Activated naive CD8-positive, alpha-beta T cell treated with anti-CD3 and anti-CD28 coated beads, Interleukin-2, amount 50 U/mL, for 24 hours (primary cell): ENCODE measurements around the gene PLA2G4F.

Experiments used
- ATAC-seq: fragments of 150-1000 bp; cut with Tn5 transposase; one replicate; pipeline ENCODE4 v1.10.0; 2021
- DNase-seq: peaks from one replicate; pipeline ENCODE4 v3.0.0; 2021
- H3K27ac Mint-ChIP-seq: one replicate; pipeline ENCODE4 v1.8.0; 2021; ENCODE audit warnings: mild to moderate bottlenecking, mixed read lengths
- H3K27me3 Mint-ChIP-seq: one replicate; pipeline ENCODE4 v1.8.0; 2021; ENCODE audit warnings: mixed read lengths
- H3K36me3 Mint-ChIP-seq: one replicate; pipeline ENCODE4 v1.8.0; 2021; ENCODE audit warnings: low read depth, mixed read lengths
- H3K4me1 Mint-ChIP-seq: one replicate; pipeline ENCODE4 v1.8.0; 2021; ENCODE audit warnings: mixed read lengths
- H3K4me3 Mint-ChIP-seq: one replicate; pipeline ENCODE4 v1.8.0; 2021; ENCODE audit warnings: mild to moderate bottlenecking, moderate library complexity, mixed read lengths
- H3K9me3 Mint-ChIP-seq: one replicate; pipeline ENCODE4 v1.8.0; 2021; ENCODE audit warnings: mixed read lengths

PLA2G4F gene

DNA sequence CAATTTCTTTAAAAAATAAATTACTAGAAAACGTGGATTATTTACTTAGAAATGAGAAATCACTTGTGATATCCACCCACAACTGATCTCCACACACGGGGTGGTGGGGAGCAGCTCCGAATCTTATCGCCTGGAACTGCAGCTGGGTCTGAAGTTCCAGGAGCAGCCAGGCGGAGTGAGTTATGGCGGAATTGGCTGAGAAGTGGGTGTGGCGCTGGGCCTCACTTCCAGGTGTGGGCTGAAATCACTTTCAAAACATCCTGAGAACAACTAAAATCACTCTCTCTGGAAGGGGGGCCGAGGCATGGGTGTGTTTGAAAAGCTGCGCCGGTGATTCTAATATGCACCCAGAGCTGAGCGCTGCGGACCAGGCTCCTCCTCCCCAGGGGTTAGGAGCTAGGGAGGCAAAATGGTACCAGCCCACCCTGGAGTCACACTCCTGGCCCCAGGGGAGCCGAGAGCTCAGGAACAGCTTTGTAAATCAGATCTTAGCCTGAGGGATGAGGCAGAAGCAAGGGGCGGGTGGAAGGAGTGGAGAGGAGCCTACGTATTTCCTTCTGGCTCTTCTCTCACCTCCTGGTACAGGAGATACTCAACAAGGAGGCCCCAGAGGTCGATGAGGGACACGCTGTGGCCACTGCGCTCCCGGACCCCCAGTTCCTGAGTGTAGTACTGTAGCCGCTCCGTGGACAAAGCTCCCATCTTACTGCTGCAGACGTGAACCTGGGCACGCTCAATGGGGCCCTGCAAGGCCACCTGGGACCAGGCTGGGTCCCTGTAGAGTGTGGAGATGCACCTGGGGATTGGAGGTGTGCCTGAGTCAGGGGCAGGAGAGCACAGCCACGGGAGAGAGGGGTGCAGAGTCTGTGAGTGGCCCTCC is 9.6 kb downstream of the PLA2G4F start:
- H3K9me3 Mint-ChIP-seq: no peaks in the 10 kb centered on the region
- H3K4me1 Mint-ChIP-seq: no peaks in the 10 kb centered on the region
- H3K36me3 Mint-ChIP-seq: no peaks in the 10 kb centered on the region
- H3K4me3 Mint-ChIP-seq: no peak overlapping the region
- DNase-seq (no peak), ATAC-seq (no peak)
- no peak overlapping the region for H3K27ac Mint-ChIP-seq
- H3K27me3 Mint-ChIP-seq: no peaks in the 10 kb centered on the region

DNA sequence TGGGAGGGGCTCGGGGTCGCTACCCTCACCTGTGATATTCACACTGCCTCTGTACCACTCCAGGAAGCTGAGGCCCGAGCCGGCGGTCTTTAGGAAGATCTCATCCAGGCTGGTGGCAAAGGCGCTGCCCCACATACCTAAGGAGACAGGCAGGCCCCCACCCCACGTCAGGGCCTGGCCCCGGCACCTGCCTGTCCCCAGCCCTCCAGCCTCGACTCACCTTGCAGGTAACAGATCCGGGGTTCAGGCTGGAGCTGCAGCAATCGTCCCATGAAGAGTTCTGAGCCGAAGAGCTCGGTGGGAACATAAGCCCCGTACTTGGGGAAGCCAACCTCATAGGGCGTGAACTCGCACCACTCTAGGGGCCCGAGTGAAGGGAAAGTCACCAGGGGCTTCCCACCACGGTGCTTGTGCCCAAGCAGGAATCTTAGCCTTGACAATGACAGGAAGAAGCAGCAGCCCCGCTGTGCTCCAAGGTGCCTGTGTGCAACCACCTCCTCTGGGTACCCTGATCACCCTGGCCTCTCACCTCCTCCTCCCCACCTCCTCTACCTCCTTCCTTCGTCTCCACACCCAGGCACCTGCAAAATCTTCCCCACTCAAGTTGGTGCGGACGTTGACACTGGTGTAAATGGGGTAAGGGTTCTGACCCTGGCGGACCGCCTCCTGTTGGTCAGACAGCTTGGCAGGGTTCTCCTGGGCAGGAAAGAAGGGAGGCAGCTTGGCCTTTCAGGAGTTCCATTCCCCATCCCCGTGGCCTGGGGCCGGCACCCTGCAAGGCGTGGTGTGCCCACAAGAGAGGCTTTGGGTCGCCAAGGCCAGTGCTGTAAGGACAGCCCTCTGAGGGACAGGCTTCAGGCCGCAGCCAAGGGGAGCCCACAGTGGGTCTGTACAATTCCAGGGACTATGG is 10.6 kb downstream of the PLA2G4F start:
- Mint-ChIP-seq H3K36me3 (no peaks in the 10 kb centered on the region), H3K9me3 (no peaks in the 10 kb centered on the region), H3K4me1 (no peaks in the 10 kb centered on the region), H3K27me3 (no peaks in the 10 kb centered on the region), H3K4me3 (no peak overlapping the region), H3K27ac (no peak overlapping the region)
- no peak for ATAC-seq
- no peak for DNase-seq

DNA sequence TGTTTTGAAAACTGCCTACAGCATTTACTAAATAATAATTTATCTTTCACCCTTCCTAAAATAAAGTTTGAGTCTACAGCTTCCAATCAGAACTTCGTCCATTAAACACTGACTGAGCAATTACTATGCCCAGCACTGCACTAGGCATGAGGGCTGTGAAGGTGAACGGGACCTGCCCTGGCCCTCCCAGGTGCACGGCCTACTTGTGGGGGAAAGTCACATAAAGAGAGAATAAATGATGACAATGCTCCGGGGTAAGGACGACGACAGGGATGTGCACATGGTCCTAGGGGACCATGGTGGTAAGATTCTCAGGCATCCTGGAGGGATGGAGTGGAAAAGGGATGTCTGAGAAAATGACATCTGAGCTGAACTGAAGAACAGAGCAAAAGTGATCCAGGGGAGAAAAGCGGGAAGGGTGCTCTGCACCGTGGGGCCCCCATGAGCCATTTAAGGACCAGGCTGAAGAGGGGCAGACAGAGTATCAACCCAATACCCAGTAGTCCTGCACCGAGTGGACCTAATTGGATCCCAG is 11.5 kb downstream of the PLA2G4F start:
- no peak overlapping the region for H3K27ac Mint-ChIP-seq
- H3K4me1 Mint-ChIP-seq: no peaks in the 10 kb centered on the region
- no peaks in the 10 kb centered on the region for H3K36me3 Mint-ChIP-seq
- H3K27me3 Mint-ChIP-seq: no peaks in the 10 kb centered on the region
- H3K9me3 Mint-ChIP-seq: no peaks in the 10 kb centered on the region
- DNase-seq (no peak), ATAC-seq (no peak)
- H3K4me3 Mint-ChIP-seq: no peak overlapping the region

DNA sequence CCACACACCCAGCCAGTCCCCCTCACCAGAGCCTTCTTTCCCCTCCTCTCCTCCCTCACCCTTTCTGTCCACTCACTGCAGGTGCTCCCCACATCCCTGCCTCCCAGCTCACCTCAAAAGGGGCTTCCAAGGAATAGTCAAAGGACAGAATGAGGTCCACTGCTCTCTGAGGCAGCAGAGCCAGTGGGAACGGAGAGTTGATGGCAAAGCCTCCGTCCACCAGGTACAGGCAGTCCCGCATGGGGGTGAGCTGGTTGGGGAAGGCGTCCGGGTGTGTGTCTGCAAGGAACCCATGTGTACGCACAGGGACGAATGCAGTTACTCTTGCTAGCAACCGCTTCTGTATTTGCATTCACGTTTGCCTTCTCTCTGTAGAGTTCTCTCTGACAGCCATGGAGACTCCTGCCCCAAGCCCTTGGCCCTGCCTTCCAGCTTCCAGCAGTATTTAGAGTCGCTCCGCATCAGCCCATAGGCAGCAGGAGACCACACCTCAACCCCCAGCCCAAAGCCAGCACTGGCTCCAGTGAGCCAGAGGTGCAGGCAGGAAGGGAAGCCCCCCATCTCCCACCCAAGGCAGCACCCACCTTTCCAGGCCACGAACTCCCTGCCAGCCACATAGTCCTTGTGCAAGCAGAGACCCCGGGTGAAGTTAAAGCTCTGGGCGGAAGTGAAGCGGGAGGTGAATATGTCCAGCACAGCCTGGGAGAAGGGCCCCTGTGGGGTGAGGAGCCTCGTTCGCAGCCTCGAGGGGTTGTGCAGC is 12.4 kb downstream of the PLA2G4F start:
- H3K4me3 Mint-ChIP-seq: no peak overlapping the region
- no peak overlapping the region for H3K27ac Mint-ChIP-seq
- no peaks in the 10 kb centered on the region for H3K9me3 Mint-ChIP-seq
- H3K4me1 Mint-ChIP-seq: no peaks in the 10 kb centered on the region
- no peaks in the 10 kb centered on the region for H3K36me3 Mint-ChIP-seq
- no peaks in the 10 kb centered on the region for H3K27me3 Mint-ChIP-seq
- no peak for DNase-seq
- ATAC-seq: peak; percentile 17

DNA sequence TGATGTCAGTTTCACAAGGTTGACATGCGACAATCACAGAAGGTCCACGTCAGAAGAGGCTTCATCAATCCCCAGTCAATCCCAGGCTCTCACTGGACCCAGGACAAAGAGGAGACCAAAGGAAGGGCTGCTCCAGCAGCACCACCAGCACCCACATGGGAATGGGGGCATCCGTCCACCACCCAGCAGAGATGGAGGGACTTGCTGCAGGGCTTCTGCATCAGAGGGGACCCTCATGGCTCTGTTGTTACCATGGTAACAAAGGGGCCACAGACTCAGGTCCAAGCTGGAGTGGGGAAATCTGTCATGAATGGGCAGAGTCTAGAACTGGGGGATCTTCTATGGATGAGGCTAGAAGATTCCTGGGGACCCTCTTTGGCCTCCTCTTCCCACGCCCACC is 13.1 kb downstream of the PLA2G4F start:
- no peak for ATAC-seq
- H3K4me3 Mint-ChIP-seq: no peak overlapping the region

DNA sequence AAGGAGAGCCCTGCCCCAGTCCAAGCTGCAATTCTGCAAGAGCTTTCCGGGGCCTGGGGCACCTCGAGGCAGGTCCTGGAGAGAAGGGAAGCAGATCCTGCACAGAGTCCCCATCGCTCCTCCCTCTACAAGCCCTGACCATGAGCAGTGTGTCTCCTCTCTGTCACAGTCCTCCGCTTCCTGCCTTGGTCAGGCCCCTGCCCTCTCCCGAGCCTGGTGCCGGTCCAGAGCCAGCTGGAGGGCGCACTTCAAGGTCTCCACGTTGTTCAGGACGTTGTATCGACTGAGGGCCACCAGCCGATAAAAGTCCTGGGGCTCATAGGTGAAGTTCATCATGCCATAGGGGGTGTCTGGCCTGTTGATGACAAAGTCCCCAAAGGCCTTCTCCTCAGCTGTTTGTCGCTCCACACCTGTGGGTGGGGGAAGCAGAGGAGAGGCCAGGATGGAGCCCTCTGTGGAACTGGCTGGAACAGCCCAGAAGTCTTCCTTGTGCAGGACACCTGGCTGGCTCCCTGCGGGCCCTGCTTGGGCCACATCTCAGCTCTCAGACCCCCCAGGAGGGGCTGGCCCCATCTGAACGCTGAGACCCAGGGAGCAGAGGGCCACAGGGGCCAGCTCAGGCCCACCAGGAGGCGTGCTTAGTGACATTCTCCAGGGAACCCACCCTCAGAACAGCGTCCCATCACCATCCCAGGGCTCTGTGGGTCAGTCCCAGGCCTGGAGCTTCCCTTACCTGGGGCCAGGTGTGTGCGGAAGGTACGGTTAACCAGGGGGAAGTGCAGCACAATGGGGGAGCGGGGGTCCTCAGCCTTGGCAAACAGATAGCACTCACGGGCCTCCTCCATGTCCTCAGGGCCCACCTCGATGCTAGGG is 14.4 kb downstream of the PLA2G4F start:
- Mint-ChIP-seq H3K4me3 (no peak overlapping the region), H3K9me3 (no peaks in the 10 kb centered on the region), H3K36me3 (no peaks in the 10 kb centered on the region), H3K27me3 (peaks cover 2% of the 10 kb centered on the region), H3K4me1 (no peaks in the 10 kb centered on the region), H3K27ac (no peak overlapping the region)
- DNase-seq (no peak), ATAC-seq (no peak)

More for the DNA sequence above, 13.1 kb downstream of the PLA2G4F start:
- no peaks in the 10 kb centered on the region for H3K27me3 Mint-ChIP-seq
- no peak overlapping the region for H3K27ac Mint-ChIP-seq
- H3K36me3 Mint-ChIP-seq: no peaks in the 10 kb centered on the region
- no peaks in the 10 kb centered on the region for H3K4me1 Mint-ChIP-seq
- no peaks in the 10 kb centered on the region for H3K9me3 Mint-ChIP-seq
- DNase-seq: no peak

DNA sequence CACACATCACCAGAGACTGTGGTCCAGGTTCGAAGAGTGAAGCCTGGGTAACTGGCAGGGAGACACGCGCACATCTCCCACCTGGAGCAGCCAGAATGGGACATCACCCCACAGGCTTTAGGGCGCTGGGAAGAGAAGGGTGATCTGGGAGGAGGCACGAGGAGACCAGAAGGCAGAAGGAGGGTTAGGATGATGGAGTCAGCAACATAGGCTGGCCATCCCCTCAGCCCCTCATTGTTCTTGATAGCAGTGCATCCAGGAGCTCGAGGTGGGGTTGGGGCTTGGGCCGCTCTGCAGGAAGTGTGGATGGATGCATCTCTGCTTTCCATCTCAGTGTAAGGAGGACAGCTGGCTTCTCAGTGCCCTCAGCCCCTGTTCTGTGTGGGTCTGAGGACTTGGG is 15.2 kb downstream of the PLA2G4F start:
- Mint-ChIP-seq H3K4me1 (no peaks in the 10 kb centered on the region), H3K27ac (no peak overlapping the region), H3K4me3 (no peak overlapping the region)

DNA sequence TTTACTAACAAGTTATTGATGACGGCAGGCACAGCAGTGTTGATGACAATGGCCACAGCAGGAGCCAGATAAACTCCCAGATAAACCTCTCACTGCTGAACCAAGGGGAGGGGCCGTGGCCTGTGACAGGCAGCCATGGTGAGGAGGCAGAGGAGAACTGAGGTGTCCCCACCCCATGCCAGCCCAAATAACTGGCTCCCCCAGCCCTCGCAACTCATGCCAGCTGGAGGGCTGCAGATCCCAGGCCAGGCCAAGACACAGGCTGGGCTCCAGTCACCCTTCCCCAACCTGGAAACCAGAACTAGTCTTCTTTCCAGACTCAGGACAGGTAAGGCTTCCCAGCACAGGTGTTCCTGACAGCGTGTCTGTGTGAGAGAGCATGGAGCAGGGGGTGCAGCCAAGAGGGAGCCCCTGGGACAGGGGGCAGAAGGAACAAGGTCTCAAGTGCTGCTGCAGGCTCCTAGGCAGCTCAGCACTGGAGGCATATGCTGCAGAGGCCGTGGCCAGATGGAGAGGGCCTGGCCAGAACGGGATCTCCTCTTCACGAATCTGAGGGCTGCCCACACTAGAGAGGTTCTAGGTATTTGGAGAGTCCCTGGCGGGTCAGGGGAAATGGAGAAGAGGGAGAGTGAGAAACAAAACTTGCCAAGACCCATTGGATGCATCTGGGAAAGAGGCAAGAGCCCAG is 15.9 kb downstream of the PLA2G4F start:
- no peaks in the 10 kb centered on the region for H3K36me3 Mint-ChIP-seq
- ATAC-seq: no peak
- no peak overlapping the region for H3K4me3 Mint-ChIP-seq
- DNase-seq: no peak
- H3K9me3 Mint-ChIP-seq: no peaks in the 10 kb centered on the region
- no peak overlapping the region for H3K27ac Mint-ChIP-seq
- H3K4me1 Mint-ChIP-seq: no peaks in the 10 kb centered on the region
- peaks cover 2% of the 10 kb centered on the region for H3K27me3 Mint-ChIP-seq

More for the DNA sequence above, 15.2 kb downstream of the PLA2G4F start:
- Mint-ChIP-seq H3K27me3 (peaks cover 2% of the 10 kb centered on the region), H3K36me3 (no peaks in the 10 kb centered on the region), H3K9me3 (no peaks in the 10 kb centered on the region)
- no peak for DNase-seq
- no peak for ATAC-seq

DNA sequence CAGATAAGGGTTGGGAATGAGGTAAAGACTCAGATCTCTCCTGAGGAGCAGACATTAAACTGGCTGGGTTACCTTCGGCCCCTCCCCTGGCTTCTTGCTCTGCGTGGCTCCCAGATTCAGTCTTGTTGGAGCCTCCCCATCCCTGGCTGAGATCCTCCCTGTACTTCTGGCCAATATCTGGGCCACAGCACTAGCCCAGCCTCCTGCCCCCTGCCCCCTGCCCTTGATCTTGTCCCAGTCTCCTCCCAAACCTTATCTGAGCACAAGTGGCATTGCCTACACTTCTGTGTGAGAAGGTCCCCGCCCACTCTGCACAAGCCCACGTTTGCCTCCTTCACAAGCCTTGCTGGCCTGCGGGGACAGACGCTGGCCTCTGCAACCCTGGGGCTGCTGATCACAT is 16.8 kb downstream of the PLA2G4F start:
- H3K27ac Mint-ChIP-seq: no peak overlapping the region
- no peaks in the 10 kb centered on the region for H3K36me3 Mint-ChIP-seq
- H3K27me3 Mint-ChIP-seq: peaks cover 2% of the 10 kb centered on the region
- H3K9me3 Mint-ChIP-seq: no peaks in the 10 kb centered on the region
- ATAC-seq (no peak), DNase-seq (no peak)
- no peaks in the 10 kb centered on the region for H3K4me1 Mint-ChIP-seq
- no peak overlapping the region for H3K4me3 Mint-ChIP-seq

DNA sequence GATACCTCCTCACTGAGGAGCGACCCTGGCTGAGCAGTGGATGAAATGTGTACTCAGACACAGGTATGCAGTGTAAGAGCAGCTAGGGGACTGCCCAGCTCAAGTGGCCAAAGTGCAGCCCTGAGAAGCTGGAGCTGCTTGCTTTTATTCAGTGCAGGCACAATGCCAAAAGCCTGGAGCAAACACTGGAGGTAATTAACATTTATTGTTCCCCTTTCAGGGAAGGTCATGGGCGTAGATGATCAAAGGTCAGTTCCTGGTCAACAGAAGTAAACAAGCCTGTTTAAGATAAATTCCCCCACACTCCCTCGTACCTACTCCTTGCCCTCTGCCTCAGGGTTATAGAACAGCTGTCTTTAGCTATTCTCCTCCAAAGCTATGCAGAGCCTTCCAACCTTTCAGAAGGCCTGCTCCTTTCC is 17.5 kb downstream of the PLA2G4F start:
- Mint-ChIP-seq H3K4me3 (no peak overlapping the region), H3K36me3 (no peaks in the 10 kb centered on the region), H3K27ac (no peak overlapping the region), H3K4me1 (no peaks in the 10 kb centered on the region), H3K27me3 (peaks cover 2% of the 10 kb centered on the region), H3K9me3 (no peaks in the 10 kb centered on the region)
- ATAC-seq (no peak), DNase-seq (no peak)

DNA sequence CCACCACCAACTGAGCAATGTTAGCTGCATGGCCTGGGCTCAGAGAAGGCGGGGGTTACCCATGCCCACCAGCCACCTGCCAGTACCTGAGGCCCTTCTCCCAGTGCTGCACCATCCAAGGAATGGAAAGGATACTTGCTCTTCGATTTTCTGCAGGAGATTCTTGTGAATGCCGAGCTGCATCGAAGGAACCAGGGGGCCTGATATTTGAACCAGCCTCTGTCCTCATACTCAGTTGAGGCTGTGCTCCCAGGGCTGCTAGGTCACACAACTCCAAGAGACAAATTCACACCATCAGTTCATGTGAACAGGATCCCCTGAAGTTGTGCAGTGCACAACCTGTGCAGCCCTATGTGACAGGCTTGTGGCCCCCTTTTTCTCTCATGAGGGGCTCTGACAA is 18.0 kb downstream of the PLA2G4F start:
- Mint-ChIP-seq H3K27me3 (peaks cover 2% of the 10 kb centered on the region), H3K9me3 (no peaks in the 10 kb centered on the region), H3K4me3 (no peak overlapping the region), H3K27ac (no peak overlapping the region), H3K4me1 (no peaks in the 10 kb centered on the region), H3K36me3 (no peaks in the 10 kb centered on the region)
- no peak for ATAC-seq
- no peak for DNase-seq

DNA sequence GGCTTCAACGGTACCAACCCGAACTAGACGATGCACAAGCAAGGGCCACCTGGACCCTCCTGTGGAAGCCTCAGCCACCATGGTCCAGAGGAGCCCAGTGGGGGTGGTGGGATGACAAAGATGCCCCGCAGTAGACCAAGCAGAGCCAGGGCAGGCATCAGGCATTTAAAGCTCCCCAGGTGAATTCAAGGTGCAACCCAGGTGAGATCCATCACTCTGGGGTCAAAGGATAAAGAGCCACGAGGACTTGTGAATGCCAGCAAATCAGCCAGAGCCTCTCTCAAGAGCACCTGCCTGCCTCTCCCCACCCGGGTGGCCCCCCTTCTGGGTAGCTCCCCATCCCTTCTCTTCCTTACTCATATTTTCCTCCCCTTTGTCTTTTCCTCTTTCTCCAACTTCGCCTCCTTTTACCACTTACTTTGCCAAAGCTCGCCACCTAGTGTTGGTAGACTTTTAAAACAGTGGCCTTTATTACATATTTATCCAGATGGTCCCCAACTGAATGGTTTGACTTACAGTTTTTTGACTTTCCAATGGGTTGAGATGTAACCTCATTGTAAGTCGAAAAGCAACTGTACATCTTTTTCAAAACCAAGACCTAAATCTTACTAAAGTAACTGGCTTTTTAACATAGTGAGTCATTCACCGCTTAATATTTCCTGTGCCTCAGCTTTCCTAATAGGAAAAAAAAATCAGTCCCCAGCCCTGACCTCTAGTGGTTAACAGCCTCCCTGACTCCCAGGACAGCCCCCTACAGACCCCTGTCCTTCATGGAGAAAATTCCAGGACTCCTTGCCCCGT is 18.8 kb downstream of the PLA2G4F start:
- peak; percentile 37 for ATAC-seq
- no peaks in the 10 kb centered on the region for H3K4me1 Mint-ChIP-seq
- no peak overlapping the region for H3K27ac Mint-ChIP-seq
- peaks cover 2% of the 10 kb centered on the region for H3K27me3 Mint-ChIP-seq
- H3K36me3 Mint-ChIP-seq: no peaks in the 10 kb centered on the region
- peak; percentile 14 for DNase-seq
- H3K9me3 Mint-ChIP-seq: no peaks in the 10 kb centered on the region
- no peak overlapping the region for H3K4me3 Mint-ChIP-seq
